Measurements from ENCODE around the gene CUTA. TPM values are rescaled to one million over a fixed set of nuclear protein-coding genes. Genes with fewer than 3 reads are reported as not detected.

The CUTA gene
- total and polyA plus RNA-seq, 4 donors, result 88.7 to 275 (median 128) TPM

DNA sequence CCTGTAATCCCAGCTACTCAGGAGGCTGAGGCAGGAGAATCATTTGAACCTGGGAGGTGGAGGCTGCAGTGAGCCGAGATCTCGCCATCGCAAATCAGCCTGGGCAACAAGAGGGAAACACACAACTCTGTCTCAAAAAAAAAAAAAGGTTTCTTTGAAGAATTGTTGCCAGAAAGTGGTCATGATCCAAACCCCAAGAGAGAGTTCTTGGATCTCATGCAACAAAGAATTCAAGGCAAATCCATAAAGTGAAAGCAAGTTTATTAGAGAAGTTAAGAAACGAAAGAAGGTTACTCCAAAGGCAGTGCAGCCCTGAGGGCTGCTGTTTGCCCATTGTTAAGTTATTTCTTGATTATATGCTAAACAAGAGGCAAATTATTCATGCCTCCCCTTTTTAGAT lies 40.7 kb downstream of the CUTA start:
- Histone ChIP-seq H3K4me1 (ENCODE audit: control insufficient read depth in 5 of 5, insufficient read depth in 5 of 5, low read length in 5 of 5) (peaks cover 0 to 18% (median 5%) of the 10 kb centered on the region in 5 donors), H3K9me3 (ENCODE audit: control insufficient read depth in 4 of 4, insufficient read depth in 3 of 4, low read length in 3 of 4) (no peaks in the 10 kb centered on the region), H3K36me3 (ENCODE audit: control insufficient read depth in 4 of 4, insufficient read depth in 4 of 4, low read length in 4 of 4) (no peaks in the 10 kb centered on the region), H3K4me3 (no peak overlapping the region), H3K9ac (ENCODE audit: insufficient read depth in 1 of 2, low read length in 2 of 2) (no peak overlapping the region), H3K27me3 (ENCODE audit: control insufficient read depth in 3 of 3, insufficient read depth in 3 of 3, low read length in 2 of 3) (no peaks in the 10 kb centered on the region), H3K27ac (ENCODE audit: low read depth in 1 of 2, low read length in 1 of 2) (no peak overlapping the region)
- 93 to 94% methylated on average over 4 of the region's 4 CpGs for WGBS, 2 donors
- TF ChIP-seq, protein P1, sequence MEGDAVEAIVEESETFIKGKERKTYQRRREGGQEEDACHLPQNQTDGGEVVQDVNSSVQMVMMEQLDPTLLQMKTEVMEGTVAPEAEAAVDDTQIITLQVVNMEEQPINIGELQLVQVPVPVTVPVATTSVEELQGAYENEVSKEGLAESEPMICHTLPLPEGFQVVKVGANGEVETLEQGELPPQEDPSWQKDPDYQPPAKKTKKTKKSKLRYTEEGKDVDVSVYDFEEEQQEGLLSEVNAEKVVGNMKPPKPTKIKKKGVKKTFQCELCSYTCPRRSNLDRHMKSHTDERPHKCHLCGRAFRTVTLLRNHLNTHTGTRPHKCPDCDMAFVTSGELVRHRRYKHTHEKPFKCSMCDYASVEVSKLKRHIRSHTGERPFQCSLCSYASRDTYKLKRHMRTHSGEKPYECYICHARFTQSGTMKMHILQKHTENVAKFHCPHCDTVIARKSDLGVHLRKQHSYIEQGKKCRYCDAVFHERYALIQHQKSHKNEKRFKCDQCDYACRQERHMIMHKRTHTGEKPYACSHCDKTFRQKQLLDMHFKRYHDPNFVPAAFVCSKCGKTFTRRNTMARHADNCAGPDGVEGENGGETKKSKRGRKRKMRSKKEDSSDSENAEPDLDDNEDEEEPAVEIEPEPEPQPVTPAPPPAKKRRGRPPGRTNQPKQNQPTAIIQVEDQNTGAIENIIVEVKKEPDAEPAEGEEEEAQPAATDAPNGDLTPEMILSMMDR (IDR thresholded peaks at IDR 0.05; ENCODE audit: control extremely low read depth, extremely low read depth), result no peak
- ATAC-seq (ENCODE audit: insufficient read depth, low FRiP score) (no peak), DNase-seq (no peak)

DNA sequence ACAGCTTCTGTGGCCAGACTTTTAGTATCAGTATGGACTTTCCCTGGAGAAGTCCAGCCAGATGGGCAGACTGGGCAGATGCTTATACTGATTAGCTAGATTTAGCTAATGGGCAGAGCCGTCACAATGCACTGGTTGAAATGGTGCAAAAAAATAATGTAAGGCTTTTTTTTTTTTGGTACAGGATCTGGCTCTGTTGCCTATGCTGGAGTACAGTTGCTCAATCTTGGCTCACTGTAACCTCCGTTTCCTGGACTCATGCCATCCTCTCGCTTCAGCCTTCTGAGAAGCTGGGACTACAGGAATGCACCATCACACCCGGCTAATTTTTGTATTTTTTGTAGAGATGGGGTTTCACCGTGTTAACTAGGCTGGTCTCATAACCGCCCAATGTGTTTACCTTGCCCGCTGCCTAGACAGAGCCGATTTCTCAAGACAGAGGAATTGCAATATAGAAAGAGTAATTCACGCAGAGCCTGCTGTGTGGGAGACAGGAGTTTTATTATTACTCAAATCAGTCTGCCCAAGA lies 42.7 kb downstream of the CUTA start:
- H3K4me3 ChIP-seq, result no peak overlapping the region

DNA sequence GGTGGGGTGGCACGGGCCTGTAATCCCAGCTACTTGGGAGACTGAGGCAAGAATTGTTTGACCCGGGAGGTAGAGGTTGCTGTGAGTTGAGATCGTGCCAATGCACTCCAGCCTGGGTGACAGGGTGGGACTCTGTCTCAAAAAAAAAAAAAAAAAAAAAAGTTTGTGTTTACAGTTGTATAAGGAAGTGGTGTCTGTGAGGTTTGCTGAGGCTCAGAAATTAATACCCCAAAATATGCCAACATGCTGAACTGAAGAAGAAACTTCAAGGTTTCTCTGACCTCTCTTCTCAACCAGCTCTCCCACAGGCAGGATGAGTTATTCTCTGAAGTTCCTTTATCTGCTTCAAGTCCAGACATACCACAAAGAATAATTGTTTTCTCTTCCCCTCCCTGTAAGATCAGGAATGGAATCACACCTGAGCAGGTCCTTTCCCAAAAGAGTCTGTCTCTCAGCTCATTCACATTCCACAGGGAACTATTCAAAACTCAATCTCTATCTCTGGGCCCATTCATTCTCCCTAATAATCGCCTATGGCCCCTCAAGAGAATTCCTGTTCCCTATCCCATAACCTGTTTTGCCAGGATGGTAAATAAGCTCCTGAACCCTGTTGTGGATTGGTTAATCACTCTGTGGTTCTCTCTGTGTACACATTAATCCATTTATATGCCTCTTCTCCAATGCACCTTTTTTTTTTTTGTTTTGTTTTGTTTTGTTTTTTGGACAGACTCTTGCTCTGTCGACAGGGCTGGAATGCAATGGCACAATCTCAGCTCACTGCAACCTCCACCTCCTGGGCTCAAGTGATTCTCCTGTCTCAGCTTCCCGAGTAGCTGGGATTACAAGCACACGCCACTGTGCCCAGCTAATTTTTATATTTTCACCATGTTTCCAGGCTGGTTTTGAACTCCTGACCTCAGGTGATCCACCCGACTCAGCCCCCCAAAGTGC lies 43.7 kb downstream of the CUTA start:
- 61 to 71% methylated on average over 8 of the region's 8 CpGs for WGBS, 2 donors
- TF ChIP-seq, protein P1 (IDR thresholded peaks at IDR 0.05; ENCODE audit: control extremely low read depth, extremely low read depth), result no peak
- Histone ChIP-seq H3K27me3 (ENCODE audit: control insufficient read depth in 3 of 3, insufficient read depth in 3 of 3, low read length in 2 of 3) (no peaks in the 10 kb centered on the region), H3K27ac (ENCODE audit: low read depth in 1 of 2, low read length in 1 of 2) (no peak overlapping the region), H3K4me1 (ENCODE audit: control insufficient read depth in 5 of 5, insufficient read depth in 5 of 5, low read length in 5 of 5) (peaks cover 0 to 18% (median 5%) of the 10 kb centered on the region in 5 donors), H3K4me3 (no peak overlapping the region), H3K36me3 (ENCODE audit: control insufficient read depth in 4 of 4, insufficient read depth in 4 of 4, low read length in 4 of 4) (no peaks in the 10 kb centered on the region), H3K9me3 (ENCODE audit: control insufficient read depth in 4 of 4, insufficient read depth in 3 of 4, low read length in 3 of 4) (no peaks in the 10 kb centered on the region), H3K9ac (ENCODE audit: insufficient read depth in 1 of 2, low read length in 2 of 2) (no peak overlapping the region)
- DNase-seq (no peak), ATAC-seq (ENCODE audit: insufficient read depth, low FRiP score) (no peak)

More for the DNA sequence above, 42.7 kb downstream of the CUTA start:
- Histone ChIP-seq H3K9me3 (ENCODE audit: control insufficient read depth in 4 of 4, insufficient read depth in 3 of 4, low read length in 3 of 4) (no peaks in the 10 kb centered on the region), H3K36me3 (ENCODE audit: control insufficient read depth in 4 of 4, insufficient read depth in 4 of 4, low read length in 4 of 4) (no peaks in the 10 kb centered on the region), H3K27me3 (ENCODE audit: control insufficient read depth in 3 of 3, insufficient read depth in 3 of 3, low read length in 2 of 3) (no peaks in the 10 kb centered on the region), H3K4me1 (ENCODE audit: control insufficient read depth in 5 of 5, insufficient read depth in 5 of 5, low read length in 5 of 5) (peaks cover 0 to 18% (median 5%) of the 10 kb centered on the region in 5 donors), H3K27ac (ENCODE audit: low read depth in 1 of 2, low read length in 1 of 2) (no peak overlapping the region), H3K9ac (ENCODE audit: insufficient read depth in 1 of 2, low read length in 2 of 2) (no peak overlapping the region)
- 11 to 17% methylated on average over 9 of the region's 9 CpGs for WGBS, 2 donors
- ATAC-seq (ENCODE audit: insufficient read depth, low FRiP score) (peak; percentile 66), DNase-seq (peak; percentile 91 to 98 (median 96))
- TF ChIP-seq, protein P1 (IDR thresholded peaks at IDR 0.05; ENCODE audit: control extremely low read depth, extremely low read depth), result no peak

All from lung (tissue), 12 donors.